ENCODE results near the gene NIT1.

Gene NIT1

GRCh38 chr1:161085165-161085564, 32.7 kb upstream of the NIT1 start:
- Histone ChIP-seq H3K4me1 (ENCODE audit: low read length) (no peaks in the 10 kb centered on the region), H3F3A (ENCODE audit: insufficient read depth, low read length) (no peaks in the 10 kb centered on the region), H3K4me3 (ENCODE audit: low read length) (no peak overlapping the region), H3K27ac (ENCODE audit: low read length) (no peak overlapping the region), H3K4me2 (ENCODE audit: low read depth, low read length) (no peak overlapping the region), H4K20me1 (ENCODE audit: insufficient read depth, low read length) (no peaks in the 10 kb centered on the region), H3K9ac (ENCODE audit: low read length) (no peak overlapping the region), H3K9me3 (replicated peaks; ENCODE audit: insufficient read depth, low read length) (no peaks in the 10 kb centered on the region), H3K27me3 (replicated peaks; ENCODE audit: insufficient read depth, low read length) (no peaks in the 10 kb centered on the region), H3K9me2 (replicated peaks; ENCODE audit: insufficient read depth, low read length) (no peaks in the 10 kb centered on the region), H3K79me2 (ENCODE audit: low read length) (no peaks in the 10 kb centered on the region), H3K36me3 (replicated peaks; ENCODE audit: insufficient read depth, low read length) (no peaks in the 10 kb centered on the region), H2AFZ (ENCODE audit: low read length) (no peak overlapping the region)
- TF ChIP-seq EZH2phosphoT487 (IDR thresholded peaks at IDR 0.05; ENCODE audit: low read length) (no peak), EZH2 (optimal IDR thresholded peaks at IDR 0.05; ENCODE audit: low read depth, low read length) (no peak), CTCF (IDR thresholded peaks at IDR 0.05; ENCODE audit: low read length) (no peak)
- no peak for DNase-seq

GRCh38 chr1:161086457-161086856, 31.4 kb upstream of the NIT1 start:
- H3K36me3 ChIP-seq (replicated peaks; ENCODE audit: insufficient read depth, low read length): no peaks in the 10 kb centered on the region
- no peaks in the 10 kb centered on the region for H4K20me1 ChIP-seq (ENCODE audit: insufficient read depth, low read length)
- no peak overlapping the region for H3K4me2 ChIP-seq (ENCODE audit: low read depth, low read length)
- no peaks in the 10 kb centered on the region for H3K27me3 ChIP-seq (replicated peaks; ENCODE audit: insufficient read depth, low read length)
- no peak overlapping the region for H3K4me3 ChIP-seq (ENCODE audit: low read length)
- no peaks in the 10 kb centered on the region for H3K4me1 ChIP-seq (ENCODE audit: low read length)
- H3F3A ChIP-seq (ENCODE audit: insufficient read depth, low read length): no peaks in the 10 kb centered on the region
- no peaks in the 10 kb centered on the region for H3K9me2 ChIP-seq (replicated peaks; ENCODE audit: insufficient read depth, low read length)
- DNase-seq: no peak
- no peak overlapping the region for H3K9ac ChIP-seq (ENCODE audit: low read length)
- TF ChIP-seq CTCF (IDR thresholded peaks at IDR 0.05; ENCODE audit: low read length) (no peak), EZH2 (optimal IDR thresholded peaks at IDR 0.05; ENCODE audit: low read depth, low read length) (no peak), EZH2phosphoT487 (IDR thresholded peaks at IDR 0.05; ENCODE audit: low read length) (no peak)
- H3K27ac ChIP-seq (ENCODE audit: low read length): no peak overlapping the region
- no peaks in the 10 kb centered on the region for H3K79me2 ChIP-seq (ENCODE audit: low read length)
- H2AFZ ChIP-seq (ENCODE audit: low read length): no peak overlapping the region
- H3K9me3 ChIP-seq (replicated peaks; ENCODE audit: insufficient read depth, low read length): no peaks in the 10 kb centered on the region

GRCh38 chr1:161088587-161089110, 29.3 kb upstream of the NIT1 start:
- no peaks in the 10 kb centered on the region for H3K79me2 ChIP-seq (ENCODE audit: low read length)
- H3K4me3 ChIP-seq (ENCODE audit: low read length): no peak overlapping the region
- no peaks in the 10 kb centered on the region for H3K36me3 ChIP-seq (replicated peaks; ENCODE audit: insufficient read depth, low read length)
- no peaks in the 10 kb centered on the region for H3F3A ChIP-seq (ENCODE audit: insufficient read depth, low read length)
- no peak for TF ChIP-seq EZH2phosphoT487 (IDR thresholded peaks at IDR 0.05; ENCODE audit: low read length)
- H4K20me1 ChIP-seq (ENCODE audit: insufficient read depth, low read length): no peaks in the 10 kb centered on the region
- no peak for DNase-seq
- H2AFZ ChIP-seq (ENCODE audit: low read length): no peak overlapping the region
- H3K27me3 ChIP-seq (replicated peaks; ENCODE audit: insufficient read depth, low read length): no peaks in the 10 kb centered on the region
- H3K9me3 ChIP-seq (replicated peaks; ENCODE audit: insufficient read depth, low read length): no peaks in the 10 kb centered on the region
- no peak overlapping the region for H3K27ac ChIP-seq (ENCODE audit: low read length)
- H3K9ac ChIP-seq (ENCODE audit: low read length): no peak overlapping the region
- H3K4me1 ChIP-seq (ENCODE audit: low read length): no peaks in the 10 kb centered on the region
- H3K4me2 ChIP-seq (ENCODE audit: low read depth, low read length): no peak overlapping the region
- no peaks in the 10 kb centered on the region for H3K9me2 ChIP-seq (replicated peaks; ENCODE audit: insufficient read depth, low read length)

GRCh38 chr1:161089251-161089924, 28.5 kb upstream of the NIT1 start, which contains the start of gene NECTIN4:
TSS of gene NECTIN4 (minus strand) at chr1:161089558. CDS start at chr1:161089296, 262 bp downstream.
- no peak within 1 kb of the TSS for H3K27ac ChIP-seq (ENCODE audit: low read length)
- H3K36me3 ChIP-seq (replicated peaks; ENCODE audit: insufficient read depth, low read length): no peaks in the 10 kb centered on the region
- no peaks in the 10 kb centered on the region for H3K79me2 ChIP-seq (ENCODE audit: low read length)
- DNase-seq: no peak
- no peak within 1 kb of the TSS for H3K4me3 ChIP-seq (ENCODE audit: low read length)
- H3F3A ChIP-seq (ENCODE audit: insufficient read depth, low read length): no peaks in the 10 kb centered on the region
- no peaks in the 10 kb centered on the region for H3K27me3 ChIP-seq (replicated peaks; ENCODE audit: insufficient read depth, low read length)
- no peak within 1 kb of the TSS for H2AFZ ChIP-seq (ENCODE audit: low read length)
- H3K9me3 ChIP-seq (replicated peaks; ENCODE audit: insufficient read depth, low read length): no peaks in the 10 kb centered on the region
- TF ChIP-seq EZH2 (optimal IDR thresholded peaks at IDR 0.05; ENCODE audit: low read depth, low read length): no peak
- TF ChIP-seq CTCF (IDR thresholded peaks at IDR 0.05; ENCODE audit: low read length): no peak
- TF ChIP-seq EZH2phosphoT487 (IDR thresholded peaks at IDR 0.05; ENCODE audit: low read length): no peak
- H4K20me1 ChIP-seq (ENCODE audit: insufficient read depth, low read length): no peaks in the 10 kb centered on the region
- no peak within 1 kb of the TSS for H3K9ac ChIP-seq (ENCODE audit: low read length)
- no peak within 1 kb of the TSS for H3K4me2 ChIP-seq (ENCODE audit: low read depth, low read length)
- H3K4me1 ChIP-seq (ENCODE audit: low read length): no peaks in the 10 kb centered on the region
- no peaks in the 10 kb centered on the region for H3K9me2 ChIP-seq (replicated peaks; ENCODE audit: insufficient read depth, low read length)

Measured in MM.1S (cell line).